Fibroblast of villous mesenchyme (primary cell): ENCODE results near the gene IFFO2. TPM values are rescaled to one million over a fixed set of nuclear protein-coding genes. Genes with fewer than 3 reads are reported as not detected.

Experiments
- DNase-seq: peaks from one replicate; pipeline ENCODE4 v3.0.0-alpha.2; 2010; ENCODE audit warnings: low read depth
- H3K4me3 ChIP-seq: 2 replicates; pipeline ENCODE4 v1.5.1; 2011; ENCODE audit warnings: low read depth, mild to moderate bottlenecking, low read length
- total RNA-seq: library from RNA; depleted of rRNA; stranded (reverse); fragments of >200 nt; gene quantifications from 2 replicates; pipeline ENCODE4 v1.2.3, GENCODE V29; 2012
- TF ChIP-seq, protein P1 (sequence below): IDR thresholded peaks from 2 replicates; pipeline ENCODE4 v1.5.1; 2012; ENCODE audit warnings: low read depth, mild to moderate bottlenecking, low read length; ENCODE audit not compliant: insufficient read depth

Gene IFFO2
- total RNA-seq, 1 donor, result 11.2 TPM

DNA sequence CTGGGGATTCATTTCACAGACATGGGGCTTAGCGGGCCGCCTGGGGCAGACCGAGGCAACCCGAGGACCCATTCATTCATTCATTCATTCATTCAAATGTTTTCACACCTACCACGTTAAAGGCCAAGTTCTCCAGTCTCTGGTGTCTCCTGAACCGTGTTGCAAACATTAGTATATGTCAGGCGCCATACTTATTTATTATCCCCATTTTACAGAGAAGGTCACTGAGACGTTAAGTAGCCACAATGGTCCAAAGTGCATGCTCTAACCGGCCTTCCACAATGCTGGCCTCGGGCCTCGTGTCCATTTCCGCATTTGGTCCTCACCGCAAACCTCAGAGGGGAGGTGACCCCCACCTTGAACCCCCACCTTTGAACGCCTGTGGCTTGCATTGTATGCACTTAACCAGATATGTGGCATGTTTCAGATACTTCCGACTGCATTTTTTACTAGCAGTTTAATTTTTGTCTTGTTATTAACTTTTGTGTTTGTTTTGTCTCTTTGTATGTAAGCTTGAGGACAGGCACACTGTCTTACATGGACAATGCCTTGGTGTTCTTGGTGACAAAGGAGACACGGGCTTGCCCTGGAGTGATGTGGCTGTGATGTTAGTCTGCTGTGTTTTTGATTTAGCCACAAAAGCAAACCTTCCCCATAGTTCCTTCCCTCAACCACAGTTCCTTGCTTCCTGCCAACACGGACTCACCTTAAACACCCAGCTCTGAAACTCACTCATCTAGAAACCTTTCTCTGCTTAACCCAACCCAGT lies 1.2 kb upstream of the IFFO2 start:
- no peak for DNase-seq
- TF ChIP-seq, protein P1, sequence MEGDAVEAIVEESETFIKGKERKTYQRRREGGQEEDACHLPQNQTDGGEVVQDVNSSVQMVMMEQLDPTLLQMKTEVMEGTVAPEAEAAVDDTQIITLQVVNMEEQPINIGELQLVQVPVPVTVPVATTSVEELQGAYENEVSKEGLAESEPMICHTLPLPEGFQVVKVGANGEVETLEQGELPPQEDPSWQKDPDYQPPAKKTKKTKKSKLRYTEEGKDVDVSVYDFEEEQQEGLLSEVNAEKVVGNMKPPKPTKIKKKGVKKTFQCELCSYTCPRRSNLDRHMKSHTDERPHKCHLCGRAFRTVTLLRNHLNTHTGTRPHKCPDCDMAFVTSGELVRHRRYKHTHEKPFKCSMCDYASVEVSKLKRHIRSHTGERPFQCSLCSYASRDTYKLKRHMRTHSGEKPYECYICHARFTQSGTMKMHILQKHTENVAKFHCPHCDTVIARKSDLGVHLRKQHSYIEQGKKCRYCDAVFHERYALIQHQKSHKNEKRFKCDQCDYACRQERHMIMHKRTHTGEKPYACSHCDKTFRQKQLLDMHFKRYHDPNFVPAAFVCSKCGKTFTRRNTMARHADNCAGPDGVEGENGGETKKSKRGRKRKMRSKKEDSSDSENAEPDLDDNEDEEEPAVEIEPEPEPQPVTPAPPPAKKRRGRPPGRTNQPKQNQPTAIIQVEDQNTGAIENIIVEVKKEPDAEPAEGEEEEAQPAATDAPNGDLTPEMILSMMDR, result no peak
- no peak overlapping the region for H3K4me3 ChIP-seq

DNA sequence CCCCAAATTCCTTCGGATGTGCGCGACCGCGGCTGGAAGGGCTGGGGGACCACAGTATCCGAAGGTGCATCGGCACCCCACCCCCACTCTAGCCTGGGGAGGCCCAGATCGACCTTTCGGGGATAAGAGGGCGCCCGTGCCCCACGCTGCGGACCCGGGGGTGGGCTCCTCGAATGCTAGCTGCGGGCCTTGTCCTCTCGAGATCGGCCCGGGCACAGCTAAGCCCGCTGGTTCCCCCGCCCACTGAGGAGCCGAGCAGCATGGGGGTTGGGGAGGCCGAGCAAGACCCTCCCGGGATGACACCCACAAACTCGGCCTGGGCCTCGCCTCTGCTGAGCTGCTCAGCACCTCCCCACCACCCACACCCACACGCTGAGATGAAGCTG lies 653 bp upstream of the IFFO2 start:
- TF ChIP-seq, protein P1, result no peak
- DNase-seq, result no peak
- H3K4me3 ChIP-seq, result peak overlapping the region; percentile 72

DNA sequence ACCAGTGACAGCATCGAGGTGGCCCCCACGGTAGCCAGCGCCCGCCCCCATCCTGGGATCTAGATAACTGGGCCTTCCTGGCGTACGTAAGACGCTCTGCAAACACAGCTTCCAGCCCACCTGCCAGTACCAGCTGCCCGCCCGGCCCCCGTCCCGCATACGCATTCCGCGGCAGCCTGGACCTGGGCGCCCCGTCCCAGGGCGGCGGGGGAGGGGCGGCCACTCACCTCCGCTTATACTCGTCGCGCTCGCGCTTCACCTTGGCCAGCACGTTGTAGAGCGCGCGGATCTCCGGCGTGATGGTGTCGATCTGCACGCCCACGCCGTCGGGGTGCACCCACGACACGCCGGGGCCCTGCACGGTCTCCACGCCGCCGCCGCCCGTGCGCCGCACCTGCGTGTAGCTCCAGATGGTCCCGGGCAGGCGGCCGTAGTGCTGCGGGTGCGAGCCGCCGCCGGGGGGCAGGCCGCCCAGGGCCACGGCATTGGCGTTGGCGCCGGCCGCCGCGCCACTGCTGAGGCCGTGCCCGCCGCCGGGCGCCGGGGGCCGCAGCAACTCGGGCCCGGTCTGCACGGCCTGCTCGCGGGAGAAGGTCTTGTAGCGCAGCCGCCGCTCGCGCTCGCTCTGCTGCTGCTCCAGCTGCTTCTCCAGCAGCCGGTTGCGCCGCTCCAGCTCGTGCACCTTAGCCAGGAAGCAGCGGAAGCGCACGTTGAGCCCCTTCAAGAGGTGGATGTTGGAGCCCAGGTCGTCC lies 859 bp downstream of the IFFO2 start:
- peak overlapping the region; percentile 61 for H3K4me3 ChIP-seq
- TF ChIP-seq, protein P1, result no peak
- DNase-seq, result no peak

DNA sequence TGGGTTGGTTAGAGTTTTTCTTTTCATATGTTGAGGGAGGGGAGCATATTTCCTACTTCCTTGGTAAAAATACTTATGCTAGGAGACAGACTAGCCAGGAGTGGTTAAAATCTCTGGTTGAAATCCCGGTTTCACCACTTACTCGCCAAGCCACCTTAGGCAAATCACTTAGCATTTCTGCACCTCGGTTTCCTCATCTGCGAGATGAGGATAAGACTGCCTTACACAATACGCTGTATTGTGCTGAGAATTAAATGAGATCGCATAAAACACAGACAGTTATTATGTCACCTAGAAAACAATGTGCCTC lies 1.4 kb downstream of the IFFO2 start:
- TF ChIP-seq, protein P1, result no peak
- peak overlapping the region; percentile 61 for H3K4me3 ChIP-seq
- no peak for DNase-seq

DNA sequence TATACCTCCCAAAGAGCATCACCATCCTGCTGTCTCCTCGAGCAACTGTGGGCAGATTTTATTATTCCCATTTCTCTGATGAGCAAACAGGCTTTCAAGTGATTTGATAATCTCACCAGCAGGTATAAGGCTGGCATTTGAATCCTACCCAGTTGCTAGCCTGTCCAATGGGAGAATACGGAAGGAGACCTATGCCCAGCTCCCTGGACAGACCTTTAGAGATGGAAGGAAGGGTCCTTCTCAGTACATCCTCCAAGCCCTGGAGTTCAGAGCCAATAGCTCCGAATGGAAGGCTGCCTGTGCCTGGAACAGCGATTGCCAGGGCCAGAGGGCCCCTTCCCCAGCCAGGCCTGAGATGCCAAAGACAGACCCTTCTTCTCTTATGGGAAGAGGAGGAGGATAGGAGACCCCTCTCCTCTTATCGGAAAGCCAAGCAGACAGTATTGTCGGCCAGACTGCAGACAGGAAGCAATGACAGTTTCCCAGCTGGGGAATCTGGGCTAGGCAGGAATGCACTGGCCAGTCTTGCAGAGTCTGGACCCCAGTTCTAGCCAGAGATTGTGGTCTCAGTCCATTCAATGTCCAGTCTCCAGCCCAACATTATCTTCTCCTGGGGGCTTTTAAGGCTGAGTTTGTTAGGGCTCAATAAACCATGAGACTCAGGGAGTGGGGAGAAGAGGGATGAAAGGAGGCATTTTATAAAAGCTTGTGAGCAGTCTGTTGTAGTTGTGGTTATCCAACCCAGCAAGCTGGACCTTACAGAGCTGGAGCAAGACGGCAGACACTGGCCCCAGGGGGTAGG lies 2.0 kb downstream of the IFFO2 start:
- TF ChIP-seq, protein P1, result no peak
- peak overlapping the region; percentile 61 for H3K4me3 ChIP-seq
- peak; percentile 60 for DNase-seq

DNA sequence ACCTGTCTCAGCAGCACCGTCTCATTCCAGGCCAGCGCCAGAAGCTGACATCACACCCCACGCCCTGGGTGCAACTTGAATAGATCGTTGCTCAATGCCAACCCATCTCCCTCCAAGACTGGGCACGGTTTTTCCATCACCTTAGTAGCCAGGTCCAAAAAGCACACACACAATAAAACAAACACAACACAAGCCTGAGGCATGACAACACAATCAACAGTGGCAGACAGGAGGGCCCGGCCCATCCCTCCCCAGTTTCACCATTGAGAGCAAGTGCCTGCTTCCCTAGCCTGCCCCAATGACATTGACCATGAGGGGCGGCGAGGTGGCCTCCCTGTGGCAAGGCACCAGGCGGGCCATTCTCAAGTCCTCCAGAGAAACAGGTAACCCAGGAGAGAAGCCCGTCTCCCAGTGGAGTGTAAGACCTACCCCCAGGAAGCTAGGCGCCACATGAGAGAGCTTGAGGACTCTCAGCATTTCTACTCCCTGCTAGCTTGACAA lies 2.7 kb downstream of the IFFO2 start:
- TF ChIP-seq, protein P1, result no peak

More for the DNA sequence above, 2.7 kb downstream of the IFFO2 start:
- peak overlapping the region; percentile 61 for H3K4me3 ChIP-seq
- no peak for DNase-seq
